Measurements from ENCODE around the gene ILF3. TPM values are rescaled to one million over a fixed set of nuclear protein-coding genes. Genes with fewer than 3 reads are reported as not detected.
A peak's percentile ranks its signal among the peaks of the same experiment; 100 is the strongest.

Gene ILF3
- total and polyA plus RNA-seq, 2 donors (not counting 1 experiment from before 2014, with no cell fraction given), result 78.4 to 109 TPM

DNA sequence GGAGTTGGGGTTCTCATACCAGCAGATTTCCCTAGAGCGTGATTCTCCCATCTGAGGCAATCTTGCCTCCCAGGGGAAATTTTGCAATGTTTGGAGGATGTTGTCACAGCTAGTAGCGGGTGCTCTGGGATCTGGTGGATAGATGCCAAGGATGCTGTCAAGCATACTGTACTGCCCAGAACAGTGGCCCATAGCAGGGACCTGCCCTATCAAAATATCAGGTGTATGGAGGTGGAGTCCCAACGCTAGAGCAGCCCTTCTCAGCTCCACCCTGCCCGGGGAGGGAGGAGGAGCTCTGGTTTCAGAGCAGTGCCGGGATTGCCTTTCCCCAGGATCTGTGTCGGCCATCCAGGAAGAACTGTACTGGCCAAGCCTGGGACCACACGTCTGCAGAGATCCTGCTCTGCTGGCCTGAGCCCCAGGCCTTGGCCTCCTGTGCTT is 36.2 kb downstream of the ILF3 start:
- no peak overlapping the region for H3K4me2 ChIP-seq (ENCODE audit: extremely low read depth, insufficient read depth, low read length)
- H3K27ac ChIP-seq (ENCODE audit: insufficient read depth, low read length), result no peak overlapping the region
- no peaks in the 10 kb centered on the region for H3K27me3 ChIP-seq (ENCODE audit: control insufficient read depth, insufficient read depth, low read length)
- H3K36me3 ChIP-seq (ENCODE audit: control insufficient read depth, insufficient read depth, low read length), result peaks cover 39% of the 10 kb centered on the region
- peaks cover 5% of the 10 kb centered on the region for H3K79me2 ChIP-seq (ENCODE audit: control insufficient read depth, insufficient read depth, low read length)
- H2AFZ ChIP-seq (ENCODE audit: low read length), result no peak overlapping the region
- H3K4me1 ChIP-seq (ENCODE audit: control insufficient read depth, extremely low read depth, insufficient read depth, low read length), result peaks cover 3% of the 10 kb centered on the region
- peaks cover 2% of the 10 kb centered on the region for H4K20me1 ChIP-seq (ENCODE audit: control insufficient read depth, extremely low read depth, insufficient read depth, low read length)
- H3K9me3 ChIP-seq (ENCODE audit: control insufficient read depth, insufficient read depth, low read depth, low read length), result no peaks in the 10 kb centered on the region
- no peak overlapping the region for H3K9ac ChIP-seq (ENCODE audit: insufficient read depth, low read length)
- peak in 1 of 2 donors; percentile 57 for DNase-seq (ENCODE audit: low read depth in 2 of 2)
- H3K4me3 ChIP-seq (replicated peaks in 1 of 4; ENCODE audit: control extremely low read depth in 1 of 4, insufficient read depth in 1 of 4, low read depth in 3 of 4, low read length in 4 of 4), result no peak overlapping the region
- TF ChIP-seq EZH2 (IDR thresholded peaks at IDR 0.05; ENCODE audit: low read length, missing control alignments), result no peak
- TF ChIP-seq, protein P1, sequence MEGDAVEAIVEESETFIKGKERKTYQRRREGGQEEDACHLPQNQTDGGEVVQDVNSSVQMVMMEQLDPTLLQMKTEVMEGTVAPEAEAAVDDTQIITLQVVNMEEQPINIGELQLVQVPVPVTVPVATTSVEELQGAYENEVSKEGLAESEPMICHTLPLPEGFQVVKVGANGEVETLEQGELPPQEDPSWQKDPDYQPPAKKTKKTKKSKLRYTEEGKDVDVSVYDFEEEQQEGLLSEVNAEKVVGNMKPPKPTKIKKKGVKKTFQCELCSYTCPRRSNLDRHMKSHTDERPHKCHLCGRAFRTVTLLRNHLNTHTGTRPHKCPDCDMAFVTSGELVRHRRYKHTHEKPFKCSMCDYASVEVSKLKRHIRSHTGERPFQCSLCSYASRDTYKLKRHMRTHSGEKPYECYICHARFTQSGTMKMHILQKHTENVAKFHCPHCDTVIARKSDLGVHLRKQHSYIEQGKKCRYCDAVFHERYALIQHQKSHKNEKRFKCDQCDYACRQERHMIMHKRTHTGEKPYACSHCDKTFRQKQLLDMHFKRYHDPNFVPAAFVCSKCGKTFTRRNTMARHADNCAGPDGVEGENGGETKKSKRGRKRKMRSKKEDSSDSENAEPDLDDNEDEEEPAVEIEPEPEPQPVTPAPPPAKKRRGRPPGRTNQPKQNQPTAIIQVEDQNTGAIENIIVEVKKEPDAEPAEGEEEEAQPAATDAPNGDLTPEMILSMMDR (conservative IDR thresholded peaks at IDR 0.05 in 1 of 2, IDR thresholded peaks at IDR 0.05 in 1 of 2; ENCODE audit: low read depth in 1 of 2, low read length in 2 of 2), result no peak

DNA sequence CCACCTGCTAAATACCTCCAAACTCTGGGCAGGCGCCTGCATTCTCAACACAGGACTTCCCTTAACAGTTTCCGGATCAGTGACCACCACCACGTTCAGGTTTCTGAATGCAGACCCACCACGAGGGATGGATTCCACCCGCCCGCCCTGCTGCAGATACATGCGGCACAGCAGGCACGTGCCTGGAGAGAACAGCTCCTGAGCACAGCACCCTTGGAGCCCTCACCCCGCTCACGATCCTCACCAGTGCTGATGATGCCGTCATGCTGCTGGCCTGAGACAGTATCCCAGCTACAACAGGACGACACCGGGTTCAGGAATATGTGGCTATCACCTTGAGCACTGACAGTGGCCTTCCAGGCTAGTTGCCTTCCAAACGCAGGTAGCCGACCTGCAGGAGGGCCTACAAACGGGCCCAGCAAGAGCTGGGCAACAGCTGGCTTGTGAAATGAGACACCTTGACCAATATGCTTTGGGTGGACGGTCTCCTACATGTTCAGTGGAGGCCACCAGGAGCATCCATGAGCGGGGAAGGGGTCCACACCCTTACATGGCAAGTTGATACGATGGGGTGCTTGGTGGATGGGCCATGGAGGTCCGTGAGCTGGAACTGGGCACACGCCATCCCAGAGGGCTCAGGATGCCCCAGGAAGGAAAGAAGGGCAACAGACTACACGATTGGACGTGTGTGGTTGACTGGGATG is 37.2 kb downstream of the ILF3 start:
- Histone ChIP-seq H3K4me3 (replicated peaks in 1 of 4; ENCODE audit: control extremely low read depth in 1 of 4, insufficient read depth in 1 of 4, low read depth in 3 of 4, low read length in 4 of 4) (no peak overlapping the region), H3K4me2 (ENCODE audit: extremely low read depth, insufficient read depth, low read length) (no peak overlapping the region), H4K20me1 (ENCODE audit: control insufficient read depth, extremely low read depth, insufficient read depth, low read length) (peaks cover 2% of the 10 kb centered on the region), H3K4me1 (ENCODE audit: control insufficient read depth, extremely low read depth, insufficient read depth, low read length) (peaks cover 2% of the 10 kb centered on the region), H3K79me2 (ENCODE audit: control insufficient read depth, insufficient read depth, low read length) (peaks cover 3% of the 10 kb centered on the region), H3K36me3 (ENCODE audit: control insufficient read depth, insufficient read depth, low read length) (peaks cover 39% of the 10 kb centered on the region), H3K27ac (ENCODE audit: insufficient read depth, low read length) (no peak overlapping the region), H3K9me3 (ENCODE audit: control insufficient read depth, insufficient read depth, low read depth, low read length) (no peaks in the 10 kb centered on the region), H3K9ac (ENCODE audit: insufficient read depth, low read length) (no peak overlapping the region), H2AFZ (ENCODE audit: low read length) (no peak overlapping the region), H3K27me3 (ENCODE audit: control insufficient read depth, insufficient read depth, low read length) (no peaks in the 10 kb centered on the region)
- TF ChIP-seq, protein P1 (conservative IDR thresholded peaks at IDR 0.05 in 1 of 2, IDR thresholded peaks at IDR 0.05 in 1 of 2; ENCODE audit: low read depth in 1 of 2, low read length in 2 of 2), result no peak
- no peak for TF ChIP-seq EZH2 (IDR thresholded peaks at IDR 0.05; ENCODE audit: low read length, missing control alignments)
- DNase-seq (ENCODE audit: low read depth in 2 of 2), result no peak

DNA sequence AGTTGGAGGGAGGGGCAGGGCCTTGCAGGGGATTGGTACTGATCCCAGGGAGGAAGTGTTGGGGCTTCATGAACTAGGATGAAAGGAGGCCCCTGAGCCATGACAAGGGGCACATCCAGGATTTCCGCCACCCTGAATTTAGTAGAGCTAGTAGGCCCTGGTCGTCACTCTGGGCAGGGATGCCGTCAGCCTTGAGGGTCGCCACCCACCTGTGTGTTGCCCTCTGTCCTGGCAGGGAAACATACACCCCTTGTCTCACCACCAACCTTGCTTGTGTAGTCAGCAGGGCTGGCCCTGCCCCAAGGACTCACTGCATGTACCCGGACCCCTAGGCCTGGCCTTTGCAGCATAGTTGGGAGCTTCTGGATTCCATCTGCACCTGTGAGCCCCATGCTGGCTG is 37.7 kb downstream of the ILF3 start:
- H3K4me3 ChIP-seq (replicated peaks in 1 of 4; ENCODE audit: control extremely low read depth in 1 of 4, insufficient read depth in 1 of 4, low read depth in 3 of 4, low read length in 4 of 4), result no peak overlapping the region
- TF ChIP-seq, protein P1 (conservative IDR thresholded peaks at IDR 0.05 in 1 of 2, IDR thresholded peaks at IDR 0.05 in 1 of 2; ENCODE audit: low read depth in 1 of 2, low read length in 2 of 2), result no peak
- no peak for TF ChIP-seq EZH2 (IDR thresholded peaks at IDR 0.05; ENCODE audit: low read length, missing control alignments)
- H2AFZ ChIP-seq (ENCODE audit: low read length), result no peak overlapping the region
- no peak overlapping the region for H3K27ac ChIP-seq (ENCODE audit: insufficient read depth, low read length)
- H3K4me1 ChIP-seq (ENCODE audit: control insufficient read depth, extremely low read depth, insufficient read depth, low read length), result peaks cover 2% of the 10 kb centered on the region
- H3K27me3 ChIP-seq (ENCODE audit: control insufficient read depth, insufficient read depth, low read length), result no peaks in the 10 kb centered on the region
- no peaks in the 10 kb centered on the region for H3K9me3 ChIP-seq (ENCODE audit: control insufficient read depth, insufficient read depth, low read depth, low read length)
- DNase-seq (ENCODE audit: low read depth in 2 of 2), result no peak
- H4K20me1 ChIP-seq (ENCODE audit: control insufficient read depth, extremely low read depth, insufficient read depth, low read length), result peaks cover 2% of the 10 kb centered on the region
- H3K9ac ChIP-seq (ENCODE audit: insufficient read depth, low read length), result no peak overlapping the region
- peaks cover 39% of the 10 kb centered on the region for H3K36me3 ChIP-seq (ENCODE audit: control insufficient read depth, insufficient read depth, low read length)
- peaks cover 3% of the 10 kb centered on the region for H3K79me2 ChIP-seq (ENCODE audit: control insufficient read depth, insufficient read depth, low read length)
- no peak overlapping the region for H3K4me2 ChIP-seq (ENCODE audit: extremely low read depth, insufficient read depth, low read length)
